Measurements from ENCODE around the gene FKTN. TPM values are rescaled to one million over a fixed set of nuclear protein-coding genes. Genes with fewer than 3 reads are reported as not detected.

Gene FKTN
- total RNA-seq, 1 experiment from 2014 or later = 17.3 TPM

DNA sequence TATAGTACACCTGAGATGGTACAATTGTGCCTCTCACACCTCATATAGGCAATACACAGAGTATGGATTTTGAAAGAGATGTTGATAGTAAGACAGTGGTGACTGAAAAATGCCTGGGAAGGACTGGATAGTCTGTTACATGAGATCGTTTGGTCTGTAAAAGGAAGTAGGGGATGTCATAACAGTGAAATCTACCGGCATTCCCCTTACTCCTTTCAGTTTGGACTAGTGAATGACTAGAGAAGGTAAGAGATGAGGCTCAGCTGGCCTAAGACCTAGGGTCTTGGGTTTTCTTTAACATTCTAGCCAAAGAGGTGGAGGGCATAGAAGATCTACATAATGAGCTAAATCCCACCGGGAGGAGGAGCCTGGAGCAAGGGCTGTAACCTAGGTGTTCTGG, 112.4 kb downstream of the FKTN start:
- intact Hi-C loops (cut with micrococcal nuclease) = no loop called here
- TF ChIP-seq POLR2A (IDR thresholded peaks at IDR 0.05; ENCODE audit: borderline replicate concordance, extremely low read depth, insufficient read depth, insufficient read length) (no peak), SP1 (IDR thresholded peaks at IDR 0.05; ENCODE audit: low read depth) (no peak), POLR2AphosphoS5 (IDR thresholded peaks at IDR 0.05; ENCODE audit: low read depth, low read length) (no peak), SIN3A (IDR thresholded peaks at IDR 0.05; ENCODE audit: low read depth) (no peak), SRF (IDR thresholded peaks at IDR 0.05; ENCODE audit: low read depth) (no peak), EGR1 (IDR thresholded peaks at IDR 0.05; ENCODE audit: low read depth) (no peak), ZFX (IDR thresholded peaks at IDR 0.05) (no peak), CBX3 (IDR thresholded peaks at IDR 0.05; ENCODE audit: low read depth) (no peak)
- TF ChIP-seq, protein P1, sequence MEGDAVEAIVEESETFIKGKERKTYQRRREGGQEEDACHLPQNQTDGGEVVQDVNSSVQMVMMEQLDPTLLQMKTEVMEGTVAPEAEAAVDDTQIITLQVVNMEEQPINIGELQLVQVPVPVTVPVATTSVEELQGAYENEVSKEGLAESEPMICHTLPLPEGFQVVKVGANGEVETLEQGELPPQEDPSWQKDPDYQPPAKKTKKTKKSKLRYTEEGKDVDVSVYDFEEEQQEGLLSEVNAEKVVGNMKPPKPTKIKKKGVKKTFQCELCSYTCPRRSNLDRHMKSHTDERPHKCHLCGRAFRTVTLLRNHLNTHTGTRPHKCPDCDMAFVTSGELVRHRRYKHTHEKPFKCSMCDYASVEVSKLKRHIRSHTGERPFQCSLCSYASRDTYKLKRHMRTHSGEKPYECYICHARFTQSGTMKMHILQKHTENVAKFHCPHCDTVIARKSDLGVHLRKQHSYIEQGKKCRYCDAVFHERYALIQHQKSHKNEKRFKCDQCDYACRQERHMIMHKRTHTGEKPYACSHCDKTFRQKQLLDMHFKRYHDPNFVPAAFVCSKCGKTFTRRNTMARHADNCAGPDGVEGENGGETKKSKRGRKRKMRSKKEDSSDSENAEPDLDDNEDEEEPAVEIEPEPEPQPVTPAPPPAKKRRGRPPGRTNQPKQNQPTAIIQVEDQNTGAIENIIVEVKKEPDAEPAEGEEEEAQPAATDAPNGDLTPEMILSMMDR (IDR thresholded peaks at IDR 0.05 in 2 of 3, conservative IDR thresholded peaks at IDR 0.05 in 1 of 3; ENCODE audit: borderline replicate concordance in 1 of 3, insufficient read depth in 1 of 3, low read depth in 2 of 3, low read length in 2 of 3) = no peak
- TF ChIP-seq, protein P2, sequence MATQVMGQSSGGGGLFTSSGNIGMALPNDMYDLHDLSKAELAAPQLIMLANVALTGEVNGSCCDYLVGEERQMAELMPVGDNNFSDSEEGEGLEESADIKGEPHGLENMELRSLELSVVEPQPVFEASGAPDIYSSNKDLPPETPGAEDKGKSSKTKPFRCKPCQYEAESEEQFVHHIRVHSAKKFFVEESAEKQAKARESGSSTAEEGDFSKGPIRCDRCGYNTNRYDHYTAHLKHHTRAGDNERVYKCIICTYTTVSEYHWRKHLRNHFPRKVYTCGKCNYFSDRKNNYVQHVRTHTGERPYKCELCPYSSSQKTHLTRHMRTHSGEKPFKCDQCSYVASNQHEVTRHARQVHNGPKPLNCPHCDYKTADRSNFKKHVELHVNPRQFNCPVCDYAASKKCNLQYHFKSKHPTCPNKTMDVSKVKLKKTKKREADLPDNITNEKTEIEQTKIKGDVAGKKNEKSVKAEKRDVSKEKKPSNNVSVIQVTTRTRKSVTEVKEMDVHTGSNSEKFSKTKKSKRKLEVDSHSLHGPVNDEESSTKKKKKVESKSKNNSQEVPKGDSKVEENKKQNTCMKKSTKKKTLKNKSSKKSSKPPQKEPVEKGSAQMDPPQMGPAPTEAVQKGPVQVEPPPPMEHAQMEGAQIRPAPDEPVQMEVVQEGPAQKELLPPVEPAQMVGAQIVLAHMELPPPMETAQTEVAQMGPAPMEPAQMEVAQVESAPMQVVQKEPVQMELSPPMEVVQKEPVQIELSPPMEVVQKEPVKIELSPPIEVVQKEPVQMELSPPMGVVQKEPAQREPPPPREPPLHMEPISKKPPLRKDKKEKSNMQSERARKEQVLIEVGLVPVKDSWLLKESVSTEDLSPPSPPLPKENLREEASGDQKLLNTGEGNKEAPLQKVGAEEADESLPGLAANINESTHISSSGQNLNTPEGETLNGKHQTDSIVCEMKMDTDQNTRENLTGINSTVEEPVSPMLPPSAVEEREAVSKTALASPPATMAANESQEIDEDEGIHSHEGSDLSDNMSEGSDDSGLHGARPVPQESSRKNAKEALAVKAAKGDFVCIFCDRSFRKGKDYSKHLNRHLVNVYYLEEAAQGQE (IDR thresholded peaks at IDR 0.05; ENCODE audit: low read depth) = no peak
- ChIA-PET CTCF (no interaction called here), POLR2A (no interaction called here), RAD21 (ENCODE audit: low non-redundant PET in 1 of 2, low total read pairs in 2 of 2, uncharacterized antibody in 2 of 2, unreplicated experiment in 2 of 2) (no interaction called here)
- Histone ChIP-seq H3K27ac (ENCODE audit: low read depth, low read length) (no peak overlapping the region), H2AFZ (ENCODE audit: low read depth, low read length, poor library complexity, severe bottlenecking) (no peak overlapping the region), H3K9me2 (ENCODE audit: insufficient read depth) (no peaks in the 10 kb centered on the region), H4K20me1 (ENCODE audit: insufficient read depth) (no peaks in the 10 kb centered on the region), H3K36me3 (ENCODE audit: control insufficient read depth in 1 of 2, insufficient read depth in 2 of 2, low read length in 2 of 2) (no peaks in the 10 kb centered on the region), H3K4me3 (replicated peaks in 1 of 2; ENCODE audit: low read depth in 1 of 2, low read length in 2 of 2) (no peak overlapping the region), H3K27me3 (ENCODE audit: insufficient read depth, low read length) (no peaks in the 10 kb centered on the region), H3K79me2 (ENCODE audit: insufficient read depth, low read length) (no peaks in the 10 kb centered on the region), H3K9me3 (ENCODE audit: control insufficient read depth in 1 of 2, insufficient read depth in 1 of 2, low read depth in 1 of 2, low read length in 2 of 2) (no peaks in the 10 kb centered on the region), H3K4me1 (ENCODE audit: control insufficient read depth in 1 of 2, insufficient read depth in 2 of 2, low read length in 2 of 2) (no peaks in the 10 kb centered on the region), H3K4me2 (ENCODE audit: low read length) (no peak overlapping the region), H3K9ac (ENCODE audit: low read length) (no peak overlapping the region)
- no peak for DNase-seq (ENCODE audit: low read depth, low spot score)
- BruUV-seq (replicated peaks) = no TSS peak
- ATAC-seq = no peak
